ENCODE results near the gene PCDH10. TPM values are rescaled to one million over a fixed set of nuclear protein-coding genes. Genes with fewer than 3 reads are reported as not detected.

The PCDH10 gene
- total RNA-seq, 3 donors from 2014 or later (not counting 1 experiment from before 2014, with no cell fraction given), result not detected

DNA sequence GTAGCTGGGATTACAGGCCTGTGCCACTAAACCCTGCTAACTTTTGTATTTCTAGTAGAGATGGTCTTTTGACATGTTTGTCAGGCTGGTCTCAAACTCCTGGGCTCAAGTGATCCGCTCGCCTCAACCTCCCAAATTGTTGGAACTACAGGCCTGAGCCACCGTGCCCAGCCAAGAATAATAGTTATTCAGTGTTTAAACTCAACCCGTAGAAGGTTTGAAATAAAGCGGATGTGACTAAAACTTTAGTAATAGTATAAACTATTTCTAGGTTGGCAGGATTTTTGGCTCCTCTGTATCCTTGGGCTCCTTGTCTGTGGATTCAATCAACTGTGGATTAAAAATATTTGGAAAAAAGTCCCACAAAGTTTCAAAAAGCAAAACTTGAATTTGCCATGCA is 37.8 kb downstream of the PCDH10 start:
- DNase-seq (no peak), ATAC-seq (no peak)
- Histone ChIP-seq H3K4me3 (ENCODE audit: low read length) (no peak overlapping the region), H3K9me3 (ENCODE audit: control insufficient read depth, insufficient read depth, low read length) (peaks cover 4% of the 10 kb centered on the region), H3K27me3 (ENCODE audit: control insufficient read depth, insufficient read depth, low read length) (no peaks in the 10 kb centered on the region), H3K36me3 (ENCODE audit: control insufficient read depth, insufficient read depth, low read length) (no peaks in the 10 kb centered on the region), H3K27ac (ENCODE audit: low read length) (no peak overlapping the region), H3K4me1 (ENCODE audit: control insufficient read depth, insufficient read depth, low read length) (no peaks in the 10 kb centered on the region)
- H3K36me3 Mint-ChIP-seq, result no peaks in the 10 kb centered on the region
- H3K27me3 Mint-ChIP-seq (ENCODE audit: low read depth in 2 of 2), result no peaks in the 10 kb centered on the region
- H3K4me3 Mint-ChIP-seq, result no peak overlapping the region
- no peaks in the 10 kb centered on the region for H3K4me1 Mint-ChIP-seq
- intact Hi-C loops (cut with micrococcal nuclease), result no loop called here
- H3K27ac Mint-ChIP-seq, result no peak overlapping the region
- no peaks in the 10 kb centered on the region for H3K9me3 Mint-ChIP-seq
- 94% methylated on average over 4 of the region's 5 CpGs for WGBS (ENCODE audit: insufficient coverage)
- TF ChIP-seq, protein P1, sequence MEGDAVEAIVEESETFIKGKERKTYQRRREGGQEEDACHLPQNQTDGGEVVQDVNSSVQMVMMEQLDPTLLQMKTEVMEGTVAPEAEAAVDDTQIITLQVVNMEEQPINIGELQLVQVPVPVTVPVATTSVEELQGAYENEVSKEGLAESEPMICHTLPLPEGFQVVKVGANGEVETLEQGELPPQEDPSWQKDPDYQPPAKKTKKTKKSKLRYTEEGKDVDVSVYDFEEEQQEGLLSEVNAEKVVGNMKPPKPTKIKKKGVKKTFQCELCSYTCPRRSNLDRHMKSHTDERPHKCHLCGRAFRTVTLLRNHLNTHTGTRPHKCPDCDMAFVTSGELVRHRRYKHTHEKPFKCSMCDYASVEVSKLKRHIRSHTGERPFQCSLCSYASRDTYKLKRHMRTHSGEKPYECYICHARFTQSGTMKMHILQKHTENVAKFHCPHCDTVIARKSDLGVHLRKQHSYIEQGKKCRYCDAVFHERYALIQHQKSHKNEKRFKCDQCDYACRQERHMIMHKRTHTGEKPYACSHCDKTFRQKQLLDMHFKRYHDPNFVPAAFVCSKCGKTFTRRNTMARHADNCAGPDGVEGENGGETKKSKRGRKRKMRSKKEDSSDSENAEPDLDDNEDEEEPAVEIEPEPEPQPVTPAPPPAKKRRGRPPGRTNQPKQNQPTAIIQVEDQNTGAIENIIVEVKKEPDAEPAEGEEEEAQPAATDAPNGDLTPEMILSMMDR (IDR thresholded peaks at IDR 0.05), result no peak

DNA sequence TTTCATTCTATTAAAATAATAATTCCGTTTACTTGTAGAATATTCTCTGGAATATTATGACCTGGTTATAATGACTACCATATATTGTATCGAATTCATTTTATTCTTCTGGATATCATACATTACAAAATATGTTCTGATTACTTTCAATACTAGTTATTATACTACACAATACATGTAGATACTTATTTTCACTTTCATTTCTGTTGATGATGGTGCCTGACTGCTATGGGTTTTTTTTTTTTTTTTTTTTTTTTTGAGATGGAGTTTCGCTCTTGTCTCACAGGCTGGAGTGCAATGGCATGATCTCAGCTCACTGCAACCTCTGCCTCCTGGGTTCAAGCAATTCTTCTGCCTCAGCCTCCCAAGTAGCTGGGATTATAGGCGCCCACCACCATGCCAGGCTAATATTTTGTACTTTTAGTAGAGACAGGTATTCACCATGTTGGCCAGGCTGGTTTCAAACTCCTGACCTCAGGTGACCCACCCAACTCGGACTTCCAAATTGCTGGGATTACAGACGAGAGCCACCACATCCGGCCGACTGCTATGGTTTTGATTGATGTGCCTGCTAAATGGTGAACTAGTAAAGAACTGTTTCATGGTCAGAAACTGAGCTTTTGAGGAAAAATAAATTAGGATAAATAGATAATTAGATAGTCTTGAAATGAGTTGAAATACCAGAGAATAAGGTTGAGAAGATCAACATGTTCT is 39.5 kb downstream of the PCDH10 start:
- 75% methylated on average over 6 of the region's 8 CpGs for WGBS (ENCODE audit: insufficient coverage)
- intact Hi-C loops (cut with micrococcal nuclease), result no loop called here
- Mint-ChIP-seq H3K9me3 (no peaks in the 10 kb centered on the region), H3K4me3 (no peak overlapping the region), H3K36me3 (no peaks in the 10 kb centered on the region), H3K27ac (no peak overlapping the region), H3K4me1 (no peaks in the 10 kb centered on the region), H3K27me3 (ENCODE audit: low read depth in 2 of 2) (no peaks in the 10 kb centered on the region)
- no peaks in the 10 kb centered on the region for H3K4me1 ChIP-seq (ENCODE audit: control insufficient read depth, insufficient read depth, low read length)
- no peak overlapping the region for H3K4me3 ChIP-seq (ENCODE audit: low read length)
- H3K9me3 ChIP-seq (ENCODE audit: control insufficient read depth, insufficient read depth, low read length), result peaks cover 4% of the 10 kb centered on the region
- H3K36me3 ChIP-seq (ENCODE audit: control insufficient read depth, insufficient read depth, low read length), result no peaks in the 10 kb centered on the region
- TF ChIP-seq, protein P1 (IDR thresholded peaks at IDR 0.05), result no peak
- DNase-seq (no peak), ATAC-seq (no peak)
- H3K27ac ChIP-seq (ENCODE audit: low read length), result no peak overlapping the region
- no peaks in the 10 kb centered on the region for H3K27me3 ChIP-seq (ENCODE audit: control insufficient read depth, insufficient read depth, low read length)

DNA sequence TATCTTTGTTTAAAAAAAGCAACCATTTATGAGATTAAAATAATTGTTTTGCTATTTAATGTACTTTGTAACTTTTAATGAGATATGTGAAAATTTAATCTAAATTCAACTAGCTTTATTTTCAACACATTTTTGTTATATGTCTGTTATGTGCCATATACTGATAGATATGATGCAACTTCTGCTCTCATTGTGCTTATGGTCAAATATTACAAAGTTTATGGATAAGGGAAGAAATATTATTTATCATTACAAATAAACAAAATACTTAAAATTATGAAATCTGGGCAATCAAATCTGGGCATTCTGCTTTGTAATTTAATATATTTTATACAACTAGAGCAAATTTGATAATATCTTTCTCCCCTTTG is 40.0 kb downstream of the PCDH10 start:
- Histone ChIP-seq H3K9me3 (ENCODE audit: control insufficient read depth, insufficient read depth, low read length) (peaks cover 4% of the 10 kb centered on the region), H3K4me3 (ENCODE audit: low read length) (no peak overlapping the region), H3K27ac (ENCODE audit: low read length) (no peak overlapping the region), H3K27me3 (ENCODE audit: control insufficient read depth, insufficient read depth, low read length) (no peaks in the 10 kb centered on the region), H3K36me3 (ENCODE audit: control insufficient read depth, insufficient read depth, low read length) (no peaks in the 10 kb centered on the region), H3K4me1 (ENCODE audit: control insufficient read depth, insufficient read depth, low read length) (no peaks in the 10 kb centered on the region)
- intact Hi-C loops (cut with micrococcal nuclease), result no loop called here
- H3K36me3 Mint-ChIP-seq, result no peaks in the 10 kb centered on the region
- H3K4me1 Mint-ChIP-seq, result no peaks in the 10 kb centered on the region
- H3K9me3 Mint-ChIP-seq, result no peaks in the 10 kb centered on the region
- ATAC-seq, result no peak
- DNase-seq, result no peak
- TF ChIP-seq, protein P1 (IDR thresholded peaks at IDR 0.05), result no peak
- H3K27ac Mint-ChIP-seq, result no peak overlapping the region
- no peaks in the 10 kb centered on the region for H3K27me3 Mint-ChIP-seq (ENCODE audit: low read depth in 2 of 2)
- H3K4me3 Mint-ChIP-seq, result no peak overlapping the region

DNA sequence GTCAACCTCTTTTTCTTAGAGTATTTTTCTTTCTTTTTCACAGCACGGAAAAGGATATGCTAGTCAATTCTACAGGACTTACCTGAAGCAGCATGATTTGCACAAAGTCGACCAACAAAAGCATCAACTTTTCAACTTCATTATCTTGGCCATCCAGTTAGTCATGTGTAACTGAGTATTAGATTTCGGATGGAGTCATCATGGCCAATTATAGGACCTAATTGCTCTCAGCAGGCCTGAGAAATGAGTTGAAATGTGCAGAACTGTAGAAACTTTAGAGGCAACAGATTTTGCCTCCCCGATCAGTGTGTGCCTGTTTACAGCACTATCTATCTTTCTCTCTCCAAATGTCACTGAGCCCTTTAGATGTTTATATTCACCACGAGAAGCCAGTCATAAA is 41.0 kb downstream of the PCDH10 start:
- Histone ChIP-seq H3K27ac (ENCODE audit: low read length) (no peak overlapping the region), H3K27me3 (ENCODE audit: control insufficient read depth, insufficient read depth, low read length) (no peaks in the 10 kb centered on the region), H3K36me3 (ENCODE audit: control insufficient read depth, insufficient read depth, low read length) (no peaks in the 10 kb centered on the region), H3K4me3 (ENCODE audit: low read length) (no peak overlapping the region), H3K9me3 (ENCODE audit: control insufficient read depth, insufficient read depth, low read length) (peaks cover 4% of the 10 kb centered on the region), H3K4me1 (ENCODE audit: control insufficient read depth, insufficient read depth, low read length) (no peaks in the 10 kb centered on the region)
- Mint-ChIP-seq H3K27me3 (ENCODE audit: low read depth in 2 of 2) (no peaks in the 10 kb centered on the region), H3K4me3 (no peak overlapping the region), H3K27ac (no peak overlapping the region), H3K36me3 (no peaks in the 10 kb centered on the region), H3K4me1 (no peaks in the 10 kb centered on the region), H3K9me3 (peaks cover 0 to 1% of the 10 kb centered on the region in 2 donors)
- no peak for ATAC-seq
- intact Hi-C loops (cut with micrococcal nuclease), result no loop called here
- no peak for DNase-seq
- TF ChIP-seq, protein P1 (IDR thresholded peaks at IDR 0.05), result no peak
- WGBS (ENCODE audit: insufficient coverage), result 79% methylated on average over 4 of the region's 5 CpGs
